Body of pancreas (tissue), 4 donors: ENCODE results near the gene ATXN1. TPM values are rescaled to one million over a fixed set of nuclear protein-coding genes. Genes with fewer than 3 reads are reported as not detected.

Experiments used
- ATAC-seq: fragments of 150-250 bp; one replicate; pipeline ENCODE4 v1.9.1; 2016
- DNase-seq, 4 donors: peaks; one replicate each; pipeline ENCODE4 v3.0.0-alpha.2; 2019
- H3K27ac ChIP-seq, 4 donors: fragments of 200-600 bp; sonication (generic); 1 replicate in 3 of 4; 2 replicates in 1 of 4; pipeline versions ENCODE4 v1.5.1 to v1.6.1; 2016 to 2019; ENCODE audit warnings: mild to moderate bottlenecking in 1 of 4, mixed read lengths in 1 of 4, moderate library complexity in 1 of 4
- H3K27me3 ChIP-seq, 2 donors: fragments of 200-600 bp; sonication (generic); one replicate each; pipeline ENCODE4 v1.6.0; 2016; ENCODE audit warnings: mild to moderate bottlenecking in 1 of 2
- H3K36me3 ChIP-seq, 2 donors: fragments of 200-600 bp; sonication (generic); replicated peaks in 1 of 2; 2 replicates each; pipeline ENCODE4 v1.5.1; 2016; ENCODE audit warnings: low read depth in 2 of 2; ENCODE audit not compliant: insufficient read depth in 1 of 2
- H3K4me1 ChIP-seq: fragments of 200-600 bp; sonication (generic); one replicate; pipeline ENCODE4 v1.6.0; 2016
- H3K4me3 ChIP-seq, 2 donors: fragments of 200-600 bp; sonication (generic); 1 replicate in 1 of 2; 2 replicates in 1 of 2; pipeline ENCODE4 v1.5.1; 2016 to 2019
- H3K9me3 ChIP-seq, 3 donors: fragments of 200-600 bp; sonication (generic); 1 replicate in 2 of 3; 2 replicates in 1 of 3; pipeline ENCODE4 v1.5.1; 2016
- CTCF ChIP-seq, 7 experiments: fragments of 450-650 bp in 4 of 7; fragments of 200-600 bp in 3 of 7; sonication (generic) in 3 of 7; IDR thresholded peaks; one replicate each; pipeline ENCODE4 v1.5.1; 2016 to 2019; ENCODE audit warnings: antibody characterized with exemption in 7 of 7
- POLR2A ChIP-seq, 3 donors: fragments of 450-650 bp; IDR thresholded peaks; one replicate each; pipeline ENCODE4 v1.6.1; 2016; ENCODE audit warnings: antibody characterized with exemption in 3 of 3, mild to moderate bottlenecking in 2 of 3
- WGBS, 2 donors: methylation state at CpG; one replicate each; pipeline ENCODE4 v1.1.5; 2017; 5-methylcytosine and 5-hydroxymethylcytosine counted together
- intact Hi-C: fragments of 100-400 bp; cut with DNase I; formaldehyde crosslinking; loops from one replicate; pipeline ENCODE4 v1.15.1; 2023
- total RNA-seq, 2 donors: library from RNA; depleted of rRNA; stranded (reverse); fragments of >200 nt; gene quantifications; one replicate each; pipeline ENCODE4 v1.1.0, GENCODE V29; 2016

ATXN1 gene
- total RNA-seq, 2 donors from 2014 or later, result 24.6 to 24.7 TPM

- Histone ChIP-seq H3K27me3 (no peaks in the 10 kb centered on the region), H3K9me3 (no peaks in the 10 kb centered on the region), H3K27ac (no peak overlapping the region), H3K4me1 (no peaks in the 10 kb centered on the region), H3K4me3 (no peak overlapping the region), H3K36me3 (no peaks in the 10 kb centered on the region)
- TF ChIP-seq CTCF (IDR thresholded peaks at IDR 0.05) (no peak), POLR2A (IDR thresholded peaks at IDR 0.05) (no peak)
- no peak for DNase-seq
- intact Hi-C loops, result no loop called here
- WGBS, 2 donors, result 78 to 90% methylated on average over 2 of the region's 2 CpGs
- ATAC-seq, result no peak
Observed at GRCh38 chr6:16252686-16253299, 508.5 kb downstream of the ATXN1 start.

GRCh38 chr6:16251706-16252105, 509.6 kb downstream of the ATXN1 start:
- ATAC-seq (no peak), DNase-seq (no peak)
- Histone ChIP-seq H3K4me3 (no peak overlapping the region), H3K27me3 (no peaks in the 10 kb centered on the region), H3K4me1 (no peaks in the 10 kb centered on the region), H3K9me3 (no peaks in the 10 kb centered on the region), H3K27ac (no peak overlapping the region), H3K36me3 (no peaks in the 10 kb centered on the region)
- TF ChIP-seq CTCF (IDR thresholded peaks at IDR 0.05), result no peak
- TF ChIP-seq POLR2A (IDR thresholded peaks at IDR 0.05), result no peak
- intact Hi-C loops, result no loop called here
- 79 to 83% methylated on average over 2 of the region's 2 CpGs for WGBS, 2 donors

GRCh38 chr6:16249971-16250370, 511.3 kb downstream of the ATXN1 start:
- intact Hi-C loops, result no loop called here
- H3K9me3 ChIP-seq, result no peaks in the 10 kb centered on the region
- WGBS, 2 donors, result 60 to 77% methylated on average over 1 of the region's 1 CpG
- no peaks in the 10 kb centered on the region for H3K27me3 ChIP-seq
- ATAC-seq, result peak; percentile 75
- no peak overlapping the region for H3K4me3 ChIP-seq
- H3K4me1 ChIP-seq, result peaks cover 12% of the 10 kb centered on the region
- H3K27ac ChIP-seq, result peak overlapping the region in 3 of 4 donors; percentile 54 to 69 (median 55)
- no peaks in the 10 kb centered on the region for H3K36me3 ChIP-seq
- TF ChIP-seq POLR2A (IDR thresholded peaks at IDR 0.05) (no peak), CTCF (IDR thresholded peaks at IDR 0.05) (no peak)
- peak in 3 of 4 donors; percentile 22 to 43 (median 36) for DNase-seq
